ENCODE data around the gene ZNF628.

The ZNF628 gene

DNA sequence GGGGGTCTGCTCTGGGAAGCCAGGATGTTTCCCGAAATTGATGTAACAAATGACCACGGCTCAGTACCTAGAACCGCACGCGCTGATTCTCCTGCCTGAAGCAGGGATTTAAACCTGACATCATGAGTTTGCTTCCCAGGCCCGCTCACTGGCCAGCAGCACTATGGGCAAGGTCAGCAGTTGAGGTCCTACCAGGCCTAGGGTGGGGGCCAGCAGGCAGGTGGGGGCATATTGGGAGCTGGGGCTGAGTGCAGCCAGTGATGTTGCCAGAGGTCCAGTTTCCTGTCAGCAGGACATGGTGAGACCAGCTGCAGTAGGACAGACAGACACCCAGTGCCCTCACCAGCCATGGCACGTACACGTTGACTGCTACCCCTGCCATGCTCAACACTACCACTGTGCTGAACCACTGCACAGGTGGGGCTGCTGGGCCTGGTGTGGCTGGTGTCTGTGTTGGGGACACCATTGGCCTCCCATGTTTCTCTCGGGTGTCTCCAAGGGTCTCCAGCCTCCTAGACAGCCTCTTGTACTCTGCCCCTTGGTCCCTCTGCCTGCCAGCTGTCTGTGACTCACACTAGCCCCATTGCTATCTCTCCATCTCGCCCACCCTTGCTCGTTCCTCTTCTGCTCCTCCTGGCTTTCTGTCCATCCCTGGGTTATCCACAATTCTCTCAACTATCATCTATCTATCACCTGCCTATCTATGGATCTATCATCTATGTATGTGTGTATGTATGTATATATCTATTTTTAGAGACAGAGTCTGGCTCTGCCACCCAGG, 10.8 kb upstream of the ZNF628 start:
- no peak for DNase-seq (ENCODE audit: low read depth in 2 of 2)

DNA sequence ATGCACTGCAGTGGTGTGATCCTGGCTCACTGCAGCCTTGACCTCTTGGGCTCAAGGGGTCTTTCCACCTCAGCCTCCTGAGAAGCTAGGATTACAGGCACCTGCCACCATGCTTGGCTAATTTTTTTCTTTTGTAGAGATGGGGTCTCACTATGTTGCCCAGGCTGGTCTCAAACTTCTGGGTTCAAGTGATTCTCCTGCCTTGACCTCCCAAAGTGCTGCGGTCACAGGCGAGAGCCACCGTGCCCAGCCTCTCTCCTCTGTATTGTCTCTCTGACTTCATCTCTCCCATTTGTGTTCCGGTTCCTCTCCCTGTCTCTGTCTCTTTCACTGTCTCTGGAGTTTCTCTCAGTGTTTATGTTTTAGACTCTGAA, 10.2 kb upstream of the ZNF628 start:
- DNase-seq (ENCODE audit: low read depth in 2 of 2), result no peak

DNA sequence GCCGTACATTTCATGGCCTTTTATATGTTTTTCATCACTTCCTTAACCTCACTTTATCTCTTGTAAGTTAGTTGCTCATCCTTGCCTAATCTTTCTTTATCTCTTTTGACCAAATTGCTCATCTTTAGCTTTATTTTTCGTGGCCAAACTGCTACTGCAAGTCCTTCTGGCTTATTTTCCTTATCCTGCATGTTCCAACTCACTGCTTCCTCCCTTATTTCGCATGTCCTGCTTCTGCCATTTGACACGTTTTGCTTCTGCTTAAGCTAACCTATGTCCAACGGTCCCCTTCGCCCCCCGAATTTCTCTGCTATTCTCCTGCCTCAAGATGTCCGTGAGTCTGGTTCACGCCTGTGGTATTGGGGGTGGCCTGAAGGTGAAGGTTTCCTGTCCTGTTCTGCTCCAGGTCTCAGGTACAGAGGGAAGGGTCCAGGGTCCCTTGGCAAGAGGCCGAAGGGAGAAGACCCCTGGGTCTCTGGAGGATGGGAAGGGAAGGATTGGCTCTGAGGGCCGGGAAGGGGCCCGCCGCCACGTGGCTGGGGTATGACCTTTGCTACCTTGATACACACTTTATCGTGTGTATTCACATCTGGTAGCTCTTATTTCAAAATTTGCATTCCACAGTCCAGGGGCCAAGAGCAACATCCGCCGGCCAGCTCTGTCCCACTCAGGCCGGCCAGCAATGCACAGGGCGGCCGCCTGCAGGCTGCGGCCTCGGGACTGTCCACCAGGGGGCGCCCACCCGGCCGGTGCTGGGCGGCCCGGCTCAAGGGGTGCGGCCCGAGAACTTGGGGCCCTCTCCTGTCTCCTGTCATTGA, 9.0 kb upstream of the ZNF628 start:
- peak; percentile 42 to 60 for DNase-seq (ENCODE audit: low read depth in 2 of 2)

DNA sequence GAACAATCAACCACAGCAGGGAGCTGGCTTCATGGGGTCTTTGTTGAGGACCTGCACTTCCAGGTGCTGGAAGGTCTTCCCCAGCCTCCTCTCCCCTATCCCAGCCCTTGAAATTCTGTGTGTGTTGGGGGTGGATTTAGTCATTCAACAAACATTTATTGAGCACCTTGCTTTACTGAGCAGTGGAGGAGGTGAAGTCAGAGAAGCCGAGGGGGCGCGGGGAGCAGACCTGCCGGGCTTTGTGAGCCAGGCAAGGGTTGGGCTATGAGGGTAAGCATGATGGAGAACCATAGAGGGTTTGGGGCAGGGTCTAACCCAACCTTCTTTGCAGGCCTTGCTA, 8.4 kb upstream of the ZNF628 start:
- no peak for DNase-seq (ENCODE audit: low read depth in 2 of 2)

DNA sequence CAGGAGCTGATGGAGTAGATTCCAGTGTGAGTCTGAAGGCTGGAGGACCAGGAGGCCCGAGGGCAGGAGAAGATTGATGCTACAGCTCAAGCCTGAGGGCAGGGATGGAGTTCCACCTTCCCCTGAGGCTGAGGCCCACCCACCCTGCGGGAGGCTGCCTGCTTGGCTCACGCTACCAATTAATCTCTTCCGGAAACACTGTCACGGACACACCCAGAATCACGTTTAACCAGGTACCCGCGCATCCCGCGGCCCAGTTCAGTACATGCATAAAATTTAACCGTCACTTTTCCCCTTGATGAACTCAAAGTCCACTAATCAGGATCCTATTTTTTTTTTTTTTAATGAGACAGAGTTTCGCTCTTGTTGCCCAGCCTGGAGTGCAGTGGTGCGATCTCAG, 5.2 kb upstream of the ZNF628 start:
- no peak for DNase-seq (ENCODE audit: low read depth in 2 of 2)

DNA sequence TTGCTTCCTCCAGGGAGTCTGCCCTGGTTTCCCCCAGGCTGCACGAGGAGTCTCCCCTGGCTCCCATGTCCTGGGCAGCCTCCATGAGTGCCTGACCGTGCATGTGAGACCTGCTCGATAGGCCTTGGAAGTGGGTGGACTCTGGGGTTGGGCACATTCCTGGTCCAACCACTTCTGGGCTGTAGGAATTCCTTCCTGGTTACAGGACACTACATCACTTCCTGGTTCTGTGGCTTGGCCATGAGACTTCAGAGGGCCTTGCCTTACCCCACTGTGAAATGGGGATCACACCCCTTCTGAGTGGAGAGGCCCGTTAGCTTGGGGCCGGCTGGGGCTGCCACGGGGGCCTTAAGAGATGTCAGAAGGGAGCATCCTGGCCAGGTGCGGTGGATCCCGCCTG, 4.0 kb upstream of the ZNF628 start:
- no peak for DNase-seq (ENCODE audit: low read depth in 2 of 2)

DNA sequence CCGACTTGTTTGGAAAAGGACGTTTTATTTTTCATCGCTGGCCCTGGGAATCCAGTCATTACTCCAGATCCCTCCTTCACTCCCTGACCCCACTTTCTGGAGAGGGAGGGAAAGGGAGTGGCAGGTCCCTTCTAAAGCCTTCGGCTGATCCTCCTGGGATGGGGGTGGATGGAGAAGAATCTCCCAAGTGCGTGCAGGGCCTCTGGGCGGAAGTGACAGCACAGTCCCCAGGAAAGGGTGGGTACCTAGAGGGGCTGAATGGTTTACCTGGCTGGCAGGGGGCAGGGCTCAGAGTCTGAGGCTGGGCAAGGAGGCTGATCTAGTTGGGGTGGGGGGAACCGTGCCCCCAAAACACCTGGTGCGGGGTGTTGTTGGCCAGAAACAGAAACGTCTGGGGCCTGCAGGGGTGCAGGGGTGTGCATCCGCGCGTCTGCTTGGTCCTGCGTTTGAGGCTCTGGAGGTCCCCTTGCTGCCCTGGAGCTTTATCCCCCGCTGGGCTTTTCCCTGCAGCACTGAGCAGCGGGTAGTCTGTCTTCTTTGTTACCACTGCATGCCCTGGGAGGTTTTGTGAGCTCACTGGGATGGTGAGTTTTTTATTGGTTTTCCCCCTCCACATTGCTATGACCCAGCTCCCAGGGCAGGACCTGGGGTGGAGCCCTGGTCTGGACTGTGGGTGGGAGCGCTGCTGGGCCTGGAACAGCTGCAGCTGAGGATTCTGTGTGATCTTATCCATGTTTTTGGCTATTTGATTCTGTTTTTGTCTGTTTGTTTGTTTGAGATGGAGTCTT, 3.0 kb upstream of the ZNF628 start:
- DNase-seq (ENCODE audit: low read depth in 2 of 2), result no peak

DNA sequence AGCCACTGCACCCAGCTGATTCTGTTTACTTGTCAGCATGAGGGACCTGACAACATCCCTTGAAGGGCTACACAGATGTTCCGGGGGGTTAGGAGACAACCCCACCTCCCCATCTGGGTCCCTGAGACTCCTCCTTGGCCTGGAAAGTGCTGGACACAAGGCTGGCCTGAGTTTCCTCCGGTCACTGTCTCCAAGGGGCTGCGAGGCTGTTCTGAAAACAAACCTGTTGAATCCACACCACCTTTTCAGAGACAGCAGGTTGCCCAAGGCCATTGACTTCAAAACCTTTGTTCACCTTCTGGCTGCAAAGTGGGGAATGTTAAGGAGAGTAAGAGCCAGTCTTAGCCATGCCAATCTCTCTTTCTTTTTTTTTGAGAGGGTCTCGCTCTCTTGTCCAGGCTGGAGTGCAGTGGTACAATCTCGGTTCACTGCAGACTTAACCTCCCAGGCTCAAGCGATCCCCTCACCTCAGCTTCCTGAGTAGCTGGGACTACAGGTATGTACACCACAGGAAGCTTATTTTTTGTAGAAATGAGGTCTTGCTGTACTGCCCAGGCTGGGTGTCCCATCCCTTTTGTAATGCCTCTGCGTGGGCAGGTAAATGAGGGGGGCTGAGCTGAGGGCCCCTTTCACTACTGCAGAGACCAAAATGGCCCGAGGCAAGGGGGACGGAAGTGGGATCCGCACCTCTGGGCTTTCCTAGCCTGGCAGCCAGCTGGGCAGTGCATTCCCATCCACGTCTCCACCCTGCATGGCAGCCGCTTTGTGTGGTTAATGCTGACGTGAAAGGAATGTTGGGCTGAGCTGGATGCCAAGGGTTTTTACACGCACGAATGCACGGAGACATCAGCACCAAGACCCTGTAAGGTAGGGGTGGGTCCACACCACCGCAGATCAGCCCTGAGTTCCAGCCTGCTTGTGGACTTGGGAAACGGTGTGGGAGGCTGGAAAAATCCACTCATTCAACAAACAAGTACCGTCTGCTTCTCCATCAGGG, 1.9 kb upstream of the ZNF628 start:
- no peak for DNase-seq (ENCODE audit: low read depth in 2 of 2)

DNA sequence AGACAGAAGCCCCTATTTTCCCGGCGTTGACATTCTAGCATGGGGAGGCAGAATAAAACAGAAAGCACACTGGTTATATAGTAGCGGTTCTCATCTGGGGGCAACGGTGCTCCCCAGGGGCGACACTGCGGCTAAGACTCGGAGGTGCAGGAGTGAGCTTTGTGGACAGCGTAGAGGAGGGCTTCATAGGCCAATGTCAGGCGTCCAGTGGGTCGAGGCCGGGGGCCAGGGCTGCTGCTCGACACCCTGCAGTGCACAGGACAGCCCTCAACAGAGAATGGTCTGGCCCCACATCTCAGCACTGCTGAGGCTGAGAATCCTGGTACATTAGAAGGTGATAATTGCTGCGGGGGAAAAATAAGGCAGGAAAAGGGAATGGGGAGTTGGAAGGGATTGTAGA, 1.5 kb downstream of the ZNF628 start:
- no peak for DNase-seq (ENCODE audit: low read depth in 2 of 2)

DNA sequence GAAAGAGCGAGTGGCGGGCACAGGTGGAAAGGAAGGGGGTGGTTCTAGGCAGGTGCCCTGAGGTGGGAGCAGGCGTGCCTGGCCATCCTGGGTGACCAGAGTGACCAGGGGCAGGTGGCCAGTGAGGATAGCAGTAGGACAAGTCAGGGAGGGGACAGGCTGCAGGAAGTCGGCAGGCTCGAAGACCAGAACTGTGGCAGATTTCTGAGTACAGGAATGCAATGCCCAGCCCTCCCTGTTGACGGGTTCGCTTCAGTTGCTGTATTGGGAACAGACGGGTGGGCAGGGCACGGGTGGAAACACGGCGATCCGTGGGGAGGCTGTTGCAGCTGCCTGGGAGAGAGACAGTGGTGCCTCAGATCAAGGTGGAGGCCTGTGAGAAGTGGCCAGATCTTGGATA, 1.9 kb downstream of the ZNF628 start:
- no peak for DNase-seq (ENCODE audit: low read depth in 2 of 2)

DNA sequence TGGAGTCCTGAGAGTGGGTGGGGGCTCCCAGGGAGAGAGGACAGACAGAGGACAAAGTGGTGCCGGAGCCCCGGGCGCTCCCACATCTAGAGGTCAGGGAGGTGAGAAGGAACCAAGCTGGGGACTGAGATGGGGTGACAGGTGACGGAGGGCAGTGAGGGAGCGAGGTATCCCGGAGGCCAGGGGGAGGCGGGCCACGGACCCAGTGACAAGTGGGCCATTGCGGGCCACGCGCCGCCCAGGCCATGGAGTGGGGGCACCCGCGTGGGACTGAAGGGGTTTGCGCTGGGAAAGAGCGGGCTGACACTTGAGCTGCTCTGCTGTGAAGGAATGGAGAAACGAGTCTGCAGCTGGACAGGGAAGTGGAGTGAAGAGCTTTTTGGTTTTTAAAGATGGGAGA, 2.6 kb downstream of the ZNF628 start:
- no peak for DNase-seq (ENCODE audit: low read depth in 2 of 2)

DNA sequence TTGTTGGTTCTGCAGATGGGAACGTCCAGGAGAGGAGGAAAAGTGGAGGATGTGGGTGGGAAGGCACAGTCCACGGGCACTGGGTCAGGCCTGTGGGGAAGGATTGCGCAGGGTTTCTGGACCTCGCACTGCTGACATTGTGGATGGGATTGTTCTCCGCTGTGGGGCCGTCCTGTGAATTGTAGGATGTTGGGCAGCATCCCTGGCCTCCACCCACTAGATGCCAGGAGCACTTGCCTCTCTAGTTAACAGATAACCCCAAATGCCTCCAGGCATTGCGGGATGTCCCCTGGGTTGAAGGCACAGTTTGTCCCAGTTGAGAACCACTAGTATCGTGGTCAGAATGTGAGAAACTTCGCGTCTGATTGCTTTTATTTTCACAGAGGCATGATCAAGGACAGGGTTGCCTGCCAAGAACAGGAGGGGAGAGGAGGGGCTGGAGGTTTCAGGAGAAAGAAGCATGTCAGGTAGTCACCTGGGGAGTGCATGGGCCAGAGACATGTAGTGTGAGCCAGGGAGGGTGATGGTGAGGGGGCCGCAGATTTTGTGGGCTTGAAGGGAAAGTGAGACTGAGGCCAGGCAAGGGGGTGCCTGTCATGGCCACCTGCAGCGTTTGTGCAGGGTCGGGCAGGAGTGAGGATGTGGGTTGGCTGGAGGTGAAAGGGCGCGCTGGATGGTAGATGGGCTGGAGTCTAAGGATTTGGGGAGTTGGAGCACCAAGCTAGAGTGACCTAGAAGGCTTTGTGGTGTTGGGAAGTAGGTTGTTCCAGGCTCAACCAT, 3.2 kb downstream of the ZNF628 start:
- DNase-seq (ENCODE audit: low read depth in 2 of 2), result no peak

DNA sequence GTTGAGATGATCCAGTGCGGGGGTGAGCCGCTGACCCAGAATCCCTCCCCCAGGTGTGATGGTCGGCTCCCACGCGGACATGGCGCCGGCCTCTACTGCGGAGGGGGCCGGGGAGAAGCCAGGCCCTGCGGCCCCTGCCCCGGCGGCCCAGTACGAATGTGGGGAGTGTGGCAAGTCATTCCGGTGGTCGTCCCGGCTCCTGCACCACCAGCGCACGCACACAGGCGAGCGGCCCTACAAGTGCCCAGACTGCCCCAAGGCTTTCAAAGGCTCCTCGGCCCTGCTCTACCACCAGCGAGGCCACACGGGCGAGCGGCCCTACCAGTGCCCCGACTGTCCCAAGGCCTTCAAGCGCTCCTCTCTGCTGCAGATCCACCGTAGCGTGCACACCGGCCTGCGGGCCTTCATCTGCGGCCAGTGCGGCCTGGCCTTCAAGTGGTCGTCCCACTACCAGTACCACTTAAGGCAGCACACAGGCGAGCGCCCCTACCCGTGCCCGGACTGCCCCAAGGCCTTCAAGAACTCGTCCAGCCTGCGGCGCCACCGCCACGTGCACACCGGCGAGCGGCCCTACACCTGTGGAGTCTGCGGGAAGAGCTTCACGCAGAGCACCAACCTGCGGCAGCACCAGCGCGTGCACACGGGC, 4.9 kb downstream of the ZNF628 start:
- DNase-seq (ENCODE audit: low read depth in 2 of 2), result no peak

DNA sequence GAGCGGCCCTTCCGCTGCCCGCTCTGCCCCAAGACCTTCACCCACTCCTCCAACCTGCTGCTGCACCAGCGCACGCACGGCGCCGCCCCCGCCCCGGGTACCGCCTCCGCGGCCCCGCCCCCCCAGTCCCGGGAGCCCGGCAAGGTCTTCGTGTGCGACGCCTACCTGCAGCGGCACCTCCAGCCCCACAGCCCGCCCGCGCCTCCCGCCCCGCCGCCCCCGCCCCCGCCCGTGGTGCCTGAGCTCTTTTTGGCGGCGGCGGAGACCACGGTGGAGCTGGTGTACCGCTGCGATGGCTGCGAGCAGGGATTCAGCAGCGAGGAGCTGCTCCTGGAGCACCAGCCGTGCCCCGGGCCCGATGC, 5.4 kb downstream of the ZNF628 start:
- DNase-seq (ENCODE audit: low read depth in 2 of 2), result no peak

DNA sequence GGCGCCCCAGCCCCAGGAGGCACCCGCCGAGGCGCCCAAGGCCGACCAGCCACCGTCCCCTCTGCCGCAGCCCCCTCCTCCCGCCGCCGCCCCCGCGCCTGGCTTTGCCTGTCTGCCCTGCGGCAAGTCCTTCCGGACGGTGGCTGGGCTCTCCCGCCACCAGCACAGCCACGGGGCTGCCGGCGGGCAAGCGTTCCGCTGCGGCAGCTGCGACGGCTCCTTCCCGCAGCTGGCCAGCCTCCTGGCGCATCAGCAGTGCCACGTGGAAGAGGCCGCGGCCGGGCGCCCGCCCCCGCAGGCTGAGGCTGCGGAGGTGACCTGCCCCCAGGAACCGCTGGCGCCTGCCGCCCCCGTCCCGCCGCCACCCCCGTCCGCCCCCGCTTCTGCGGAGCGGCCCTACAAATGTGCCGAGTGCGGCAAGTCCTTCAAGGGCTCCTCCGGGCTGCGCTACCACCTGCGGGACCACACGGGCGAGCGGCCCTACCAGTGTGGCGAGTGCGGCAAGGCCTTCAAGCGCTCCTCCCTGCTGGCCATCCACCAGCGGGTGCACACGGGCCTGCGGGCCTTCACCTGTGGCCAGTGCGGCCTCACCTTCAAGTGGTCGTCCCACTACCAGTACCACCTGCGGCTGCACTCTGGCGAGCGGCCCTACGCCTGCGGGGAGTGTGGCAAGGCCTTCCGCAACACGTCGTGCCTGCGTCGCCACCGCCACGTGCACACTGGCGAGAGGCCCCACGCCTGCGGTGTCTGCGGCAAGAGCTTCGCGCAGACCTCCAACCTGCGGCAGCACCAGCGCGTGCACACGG, 5.9 kb downstream of the ZNF628 start:
- no peak for DNase-seq (ENCODE audit: low read depth in 2 of 2)

DNA sequence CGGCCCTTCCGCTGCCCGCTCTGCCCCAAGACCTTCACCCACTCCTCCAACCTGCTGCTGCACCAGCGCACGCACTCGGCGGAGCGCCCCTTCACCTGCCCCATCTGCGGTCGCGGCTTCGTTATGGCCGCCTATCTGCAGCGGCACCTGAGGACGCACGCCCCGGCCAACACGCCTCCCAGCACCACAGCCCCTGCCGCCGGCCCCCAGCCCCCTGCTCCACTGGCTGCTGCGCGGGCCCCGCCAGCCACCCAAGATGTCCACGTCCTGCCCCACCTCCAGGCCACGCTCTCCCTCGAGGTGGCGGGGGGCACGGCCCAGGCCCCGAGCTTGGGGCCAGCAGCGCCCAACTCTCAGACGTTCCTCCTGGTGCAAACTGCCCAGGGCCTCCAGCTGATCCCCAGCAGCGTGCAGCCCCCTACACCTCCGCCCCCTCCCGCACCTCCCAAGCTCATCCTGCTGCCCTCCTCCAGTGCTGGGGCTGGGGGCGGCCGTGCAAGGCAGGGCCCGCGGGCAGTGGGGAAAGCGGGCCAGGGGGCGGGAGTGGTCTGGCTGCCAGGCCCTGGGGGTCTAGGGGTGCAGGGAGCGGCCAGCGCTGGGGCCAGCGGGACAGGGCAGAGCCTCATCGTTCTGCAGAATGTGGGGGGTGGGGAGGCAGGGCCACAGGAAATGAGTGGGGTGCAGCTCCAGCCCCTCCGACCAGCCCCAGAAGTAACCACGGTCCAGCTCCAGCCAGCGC, 6.7 kb downstream of the ZNF628 start:
- no peak for DNase-seq (ENCODE audit: low read depth in 2 of 2)

DNA sequence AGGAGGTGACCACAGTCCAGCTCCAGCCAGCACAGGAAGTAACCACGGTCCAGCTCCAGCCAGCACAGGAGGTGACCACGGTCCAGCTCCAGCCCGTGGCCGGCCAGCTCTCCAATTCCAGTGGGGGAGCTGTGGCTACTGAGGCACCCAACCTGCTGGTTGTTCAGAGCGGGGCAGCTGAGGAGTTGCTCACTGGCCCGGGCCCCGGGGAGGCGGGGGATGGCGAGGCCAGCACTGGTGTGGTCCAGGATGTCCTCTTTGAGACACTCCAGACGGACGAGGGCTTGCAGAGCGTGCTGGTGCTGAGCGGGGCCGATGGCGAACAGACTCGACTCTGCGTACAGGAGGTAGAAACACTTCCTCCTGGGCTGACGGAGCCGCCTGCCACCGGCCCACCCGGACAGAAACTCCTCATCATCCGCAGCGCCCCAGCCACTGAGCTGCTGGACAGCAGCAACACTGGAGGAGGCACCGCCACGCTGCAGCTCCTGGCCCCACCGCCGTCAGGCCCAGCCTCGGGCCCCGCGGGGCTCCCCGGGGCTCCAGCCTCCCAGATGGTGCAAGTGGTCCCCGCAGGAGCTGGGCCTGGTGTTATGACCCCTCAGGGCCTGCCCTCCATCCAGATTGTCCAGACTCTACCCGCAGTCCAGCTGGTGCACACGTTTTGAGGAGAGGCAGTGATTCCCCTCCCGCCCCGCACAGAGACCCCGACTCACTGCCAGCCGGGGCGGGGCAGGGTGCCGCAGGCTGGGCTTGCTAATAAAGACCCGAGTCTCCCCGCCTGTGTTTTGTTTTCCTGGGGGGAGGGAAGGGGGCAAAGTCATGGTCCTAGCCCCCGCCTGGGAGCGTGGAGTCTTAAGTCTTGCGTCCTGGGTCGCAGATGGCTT, 7.5 kb downstream of the ZNF628 start:
- no peak for DNase-seq (ENCODE audit: low read depth in 2 of 2)

All from stimulated activated CD4-positive, alpha-beta T cell treated with anti-CD3 and anti-CD28 coated beads, Interleukin-1b, Interleukin-23, amount 100 ng/mL, for 1 hour (primary cell).